Tibial nerve (tissue), 4 donors: ENCODE measurements around the gene VCAM1. TPM values are rescaled to one million over a fixed set of nuclear protein-coding genes. Genes with fewer than 3 reads are reported as not detected.

Experiments
- DNase-seq, 2 donors: peaks; one replicate each; pipeline ENCODE4 v3.0.0-alpha.2; 2019; ENCODE audit warnings: low spot score in 2 of 2
- H3K27ac ChIP-seq, 4 donors: fragments of 200-600 bp; sonication (generic) in 3 of 4; one replicate each; pipeline ENCODE4 v1.5.1; 2017 to 2019; ENCODE audit warnings: mild to moderate bottlenecking in 1 of 4
- H3K27me3 ChIP-seq, 2 donors: fragments of 200-600 bp; sonication (generic) in 1 of 2; one replicate each; pipeline versions ENCODE4 v1.5.1 to v1.6.0; 2017 to 2019
- H3K36me3 ChIP-seq, 3 donors: fragments of 200-600 bp; sonication (generic); one replicate each; pipeline ENCODE4 v1.5.1; 2018 to 2019
- H3K4me1 ChIP-seq, 4 donors: fragments of 200-600 bp; sonication (generic) in 3 of 4; one replicate each; pipeline ENCODE4 v1.5.1; 2017 to 2019
- H3K4me3 ChIP-seq, 4 donors: fragments of 200-600 bp; sonication (generic) in 3 of 4; one replicate each; pipeline ENCODE4 v1.5.1; 2017 to 2019; ENCODE audit warnings: mild to moderate bottlenecking in 1 of 4, moderate library complexity in 1 of 4
- H3K9me3 ChIP-seq, 4 donors: fragments of 200-600 bp; sonication (generic) in 3 of 4; one replicate each; pipeline ENCODE4 v1.5.1; 2017 to 2019
- EP300 ChIP-seq, 2 donors: sonication (generic); formaldehyde crosslinking; IDR thresholded peaks; one replicate each; pipeline ENCODE4 v1.6.1; 2017; ENCODE audit warnings: antibody characterized with exemption in 2 of 2, mild to moderate bottlenecking in 1 of 2
- POLR2A ChIP-seq, 2 donors: fragments of 450-650 bp; IDR thresholded peaks; one replicate each; pipeline ENCODE4 v1.6.1; 2017; ENCODE audit warnings: antibody characterized with exemption in 2 of 2, mild to moderate bottlenecking in 2 of 2, moderate library complexity in 2 of 2
- WGBS, 2 donors: methylation state at CpG; one replicate each; pipeline ENCODE4 v1.1.5; 2018; 5-methylcytosine and 5-hydroxymethylcytosine counted together
- total RNA-seq, 4 donors: library from RNA; depleted of rRNA; stranded (reverse); fragments of >200 nt; gene quantifications; one replicate each; pipeline ENCODE4 v1.1.0, GENCODE V29; 2016
- TF ChIP-seq, protein P1 (sequence below), 5 experiments: fragments of 200-600 bp in 3 of 5; fragments of 450-650 bp in 2 of 5; sonication (generic) in 3 of 5; IDR thresholded peaks; one replicate each; pipeline ENCODE4 v1.5.1; 2016 to 2019; ENCODE audit warnings: antibody characterized with exemption in 5 of 5, mild to moderate bottlenecking in 3 of 5, moderate library complexity in 2 of 5

Gene VCAM1
- total RNA-seq, 4 donors from 2014 or later, result 5.1 to 21.2 (median 9.8) TPM

DNA sequence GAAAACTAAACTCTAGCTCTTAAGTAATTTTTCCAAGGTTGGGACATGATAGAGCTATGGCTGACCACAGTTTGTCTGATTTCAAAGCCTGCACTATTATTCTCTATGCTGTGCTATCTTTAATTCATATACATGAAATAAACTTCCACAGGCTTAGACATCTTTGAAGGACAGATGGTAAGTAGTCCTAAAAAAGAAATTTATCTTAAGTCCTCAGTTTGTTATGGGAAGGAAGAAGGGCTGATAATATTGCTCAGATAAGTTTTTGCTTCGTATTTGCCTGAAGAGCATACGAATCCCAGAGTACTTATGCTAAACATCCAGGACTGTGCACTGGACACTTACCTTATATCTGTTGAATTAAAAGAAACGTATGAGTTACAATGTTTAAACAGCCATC lies 39.6 kb downstream of the VCAM1 start:
- Histone ChIP-seq H3K9me3 (no peaks in the 10 kb centered on the region), H3K27me3 (no peaks in the 10 kb centered on the region), H3K4me3 (no peak overlapping the region), H3K36me3 (no peaks in the 10 kb centered on the region), H3K4me1 (no peaks in the 10 kb centered on the region), H3K27ac (no peak overlapping the region)
- TF ChIP-seq EP300 (IDR thresholded peaks at IDR 0.05), result no peak
- no peak for TF ChIP-seq POLR2A (IDR thresholded peaks at IDR 0.05)
- TF ChIP-seq, protein P1, sequence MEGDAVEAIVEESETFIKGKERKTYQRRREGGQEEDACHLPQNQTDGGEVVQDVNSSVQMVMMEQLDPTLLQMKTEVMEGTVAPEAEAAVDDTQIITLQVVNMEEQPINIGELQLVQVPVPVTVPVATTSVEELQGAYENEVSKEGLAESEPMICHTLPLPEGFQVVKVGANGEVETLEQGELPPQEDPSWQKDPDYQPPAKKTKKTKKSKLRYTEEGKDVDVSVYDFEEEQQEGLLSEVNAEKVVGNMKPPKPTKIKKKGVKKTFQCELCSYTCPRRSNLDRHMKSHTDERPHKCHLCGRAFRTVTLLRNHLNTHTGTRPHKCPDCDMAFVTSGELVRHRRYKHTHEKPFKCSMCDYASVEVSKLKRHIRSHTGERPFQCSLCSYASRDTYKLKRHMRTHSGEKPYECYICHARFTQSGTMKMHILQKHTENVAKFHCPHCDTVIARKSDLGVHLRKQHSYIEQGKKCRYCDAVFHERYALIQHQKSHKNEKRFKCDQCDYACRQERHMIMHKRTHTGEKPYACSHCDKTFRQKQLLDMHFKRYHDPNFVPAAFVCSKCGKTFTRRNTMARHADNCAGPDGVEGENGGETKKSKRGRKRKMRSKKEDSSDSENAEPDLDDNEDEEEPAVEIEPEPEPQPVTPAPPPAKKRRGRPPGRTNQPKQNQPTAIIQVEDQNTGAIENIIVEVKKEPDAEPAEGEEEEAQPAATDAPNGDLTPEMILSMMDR (IDR thresholded peaks at IDR 0.05), result no peak
- whole genome bisulfite sequencing, 2 donors, result 89 to 90% methylated on average over 3 of the region's 3 CpGs
- DNase-seq, result no peak

DNA sequence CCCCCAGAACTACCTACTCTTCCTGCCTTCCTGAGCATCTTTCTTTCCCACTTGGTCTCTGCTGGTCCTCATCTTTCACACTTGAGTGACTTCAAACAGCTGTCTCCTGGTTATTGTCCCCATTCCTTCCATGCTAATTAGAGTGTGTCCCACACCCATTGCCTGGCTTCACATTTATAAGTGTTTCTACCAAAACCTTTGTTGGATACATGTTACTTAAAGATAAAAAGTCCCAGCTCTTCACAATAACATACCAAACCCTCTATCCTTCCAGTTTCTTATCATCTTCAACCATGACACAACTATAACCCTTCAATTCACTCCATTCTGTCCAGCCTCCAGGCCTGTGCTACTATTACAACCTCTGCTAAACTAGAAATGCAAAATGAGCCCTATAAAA lies 41.0 kb downstream of the VCAM1 start:
- no peaks in the 10 kb centered on the region for H3K9me3 ChIP-seq
- no peaks in the 10 kb centered on the region for H3K36me3 ChIP-seq
- TF ChIP-seq EP300 (IDR thresholded peaks at IDR 0.05) (no peak), POLR2A (IDR thresholded peaks at IDR 0.05) (no peak)
- TF ChIP-seq, protein P1 (IDR thresholded peaks at IDR 0.05), result no peak
- no peaks in the 10 kb centered on the region for H3K27me3 ChIP-seq
- H3K4me1 ChIP-seq, result no peaks in the 10 kb centered on the region
- H3K4me3 ChIP-seq, result no peak overlapping the region
- no peak overlapping the region for H3K27ac ChIP-seq
- DNase-seq, result no peak

DNA sequence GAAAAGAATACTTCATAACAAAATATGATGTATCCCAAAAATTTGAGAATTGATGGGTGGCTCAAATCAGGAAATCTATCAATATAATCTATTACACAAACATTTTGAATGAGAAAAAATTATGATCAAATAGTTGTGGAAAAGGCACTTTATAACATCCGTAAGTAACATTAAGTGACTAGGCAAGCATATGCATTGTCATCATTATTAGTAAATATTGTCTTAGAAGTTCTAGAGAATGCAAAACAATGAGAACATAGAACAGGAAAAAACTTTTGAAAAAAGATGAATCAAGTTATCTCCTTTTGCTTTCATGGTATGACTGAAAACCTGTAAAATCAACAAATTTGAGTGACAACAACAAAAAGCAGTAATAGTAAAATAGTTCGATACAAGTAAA lies 42.9 kb downstream of the VCAM1 start:
- no peaks in the 10 kb centered on the region for H3K27me3 ChIP-seq
- H3K36me3 ChIP-seq, result no peaks in the 10 kb centered on the region
- no peak for DNase-seq
- 71 to 96% methylated on average over 2 of the region's 2 CpGs for WGBS, 2 donors
- no peaks in the 10 kb centered on the region for H3K9me3 ChIP-seq
- no peak overlapping the region for H3K27ac ChIP-seq
- TF ChIP-seq, protein P1 (IDR thresholded peaks at IDR 0.05), result no peak
- no peak for TF ChIP-seq EP300 (IDR thresholded peaks at IDR 0.05)
- no peak for TF ChIP-seq POLR2A (IDR thresholded peaks at IDR 0.05)
- H3K4me3 ChIP-seq, result no peak overlapping the region
- H3K4me1 ChIP-seq, result no peaks in the 10 kb centered on the region

DNA sequence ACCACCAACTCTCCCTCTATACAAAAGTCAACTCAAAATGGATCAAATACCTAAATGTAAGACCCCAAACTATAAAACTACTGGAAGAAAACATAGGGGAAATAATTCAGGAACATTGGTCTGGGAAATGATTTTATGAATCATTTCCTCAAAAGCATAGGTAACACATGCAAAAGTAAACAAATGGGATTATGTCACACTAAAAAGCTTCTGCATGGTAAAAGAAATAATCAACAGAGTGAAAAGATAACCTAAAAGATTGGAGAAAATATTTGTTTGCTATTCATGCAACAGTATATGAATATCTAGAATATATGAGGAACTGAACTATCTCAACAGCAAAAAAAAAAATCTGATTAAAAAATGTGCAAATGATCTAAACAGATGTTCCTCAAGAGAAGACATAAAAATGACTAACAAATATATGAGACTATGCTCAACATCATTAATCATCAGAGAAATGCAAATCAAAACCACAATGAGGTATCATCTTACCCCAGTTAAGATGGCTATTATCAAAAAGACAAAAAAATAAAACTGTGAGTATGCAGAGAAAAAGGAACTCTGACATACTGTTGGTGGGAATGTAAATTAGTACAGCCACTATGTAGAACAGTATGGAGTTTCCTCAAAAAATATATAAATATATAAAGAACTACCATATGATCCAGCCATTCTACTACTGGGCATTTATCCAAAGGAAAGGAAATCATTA lies 47.8 kb downstream of the VCAM1 start:
- H3K4me3 ChIP-seq, result no peak overlapping the region
- H3K9me3 ChIP-seq, result no peaks in the 10 kb centered on the region
- peaks cover 0 to 11% (median 0%) of the 10 kb centered on the region in 4 donors for H3K4me1 ChIP-seq
- H3K36me3 ChIP-seq, result no peaks in the 10 kb centered on the region
- no peaks in the 10 kb centered on the region for H3K27me3 ChIP-seq
- DNase-seq, result no peak
- TF ChIP-seq, protein P1 (IDR thresholded peaks at IDR 0.05), result no peak
- TF ChIP-seq POLR2A (IDR thresholded peaks at IDR 0.05), result no peak
- TF ChIP-seq EP300 (IDR thresholded peaks at IDR 0.05), result no peak
- no peak overlapping the region for H3K27ac ChIP-seq

DNA sequence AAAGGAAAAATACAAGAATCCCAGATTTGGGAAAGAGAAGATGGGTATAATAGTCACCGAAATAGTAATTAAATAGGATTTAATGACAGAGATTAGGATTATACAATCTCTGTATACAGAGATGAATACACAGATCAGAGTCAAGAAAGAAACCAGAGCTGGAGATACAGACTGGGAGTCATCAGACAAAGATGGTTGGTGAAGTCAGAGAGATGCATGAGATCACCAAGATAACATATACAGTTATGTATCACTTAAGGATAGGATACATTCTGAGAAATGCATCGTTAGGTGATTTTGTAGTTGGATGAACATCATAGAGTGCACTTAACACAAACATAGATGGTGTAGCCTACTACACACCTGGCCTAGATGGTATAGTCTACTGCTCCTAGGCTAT lies 49.8 kb downstream of the VCAM1 start:
- DNase-seq, result no peak

More for the DNA sequence above, 49.8 kb downstream of the VCAM1 start:
- 85 to 92% methylated on average over 2 of the region's 2 CpGs for whole genome bisulfite sequencing, 2 donors
- Histone ChIP-seq H3K4me3 (no peak overlapping the region), H3K27me3 (no peaks in the 10 kb centered on the region), H3K4me1 (peaks cover 0 to 11% (median 0%) of the 10 kb centered on the region in 4 donors), H3K36me3 (no peaks in the 10 kb centered on the region), H3K27ac (no peak overlapping the region), H3K9me3 (no peaks in the 10 kb centered on the region)
- TF ChIP-seq, protein P1 (IDR thresholded peaks at IDR 0.05), result no peak
- TF ChIP-seq EP300 (IDR thresholded peaks at IDR 0.05) (no peak), POLR2A (IDR thresholded peaks at IDR 0.05) (no peak)
